A549 (cell line): ENCODE data around the gene ADGRG1.

ENCODE experiments used
- CBX2 ChIP-seq: fragments of 200-600 bp; sonication (generic); IDR thresholded peaks from 2 replicates; pipeline ENCODE4 v1.6.1; 2016; ENCODE audit warnings: low read depth, mild to moderate bottlenecking, borderline replicate concordance
- CBX8 ChIP-seq: fragments of 200-600 bp; sonication (generic); IDR thresholded peaks from 2 replicates; pipeline ENCODE4 v1.6.1; 2016
- CTCF ChIP-seq: fragments of >200 bp; sonication (Bioruptor Twin); formaldehyde crosslinking; IDR thresholded peaks from 3 replicates; pipeline ENCODE4 v1.5.1; 2016
- EP300 ChIP-seq, 2 experiments: fragments of >200 bp; sonication (Bioruptor Twin); formaldehyde crosslinking; IDR thresholded peaks; 2 replicates in 1 of 2; 3 replicates in 1 of 2; pipeline ENCODE4 v1.6.1; 2016 to 2017
- HOXA7 ChIP-seq: fragments of 250-450 bp; sonication (Bioruptor Pico); IDR thresholded peaks from 2 replicates; pipeline ENCODE4 v1.5.0; 2020; ENCODE audit warnings: mild to moderate bottlenecking, moderate library complexity
- JUN ChIP-seq, 2 experiments: fragments of >200 bp; sonication (Bioruptor Twin); formaldehyde crosslinking; IDR thresholded peaks; 2 replicates in 1 of 2; 3 replicates in 1 of 2; pipeline ENCODE4 v1.6.1; 2016 to 2017
- MYC ChIP-seq: IDR thresholded peaks from 2 replicates; pipeline ENCODE4 v1.6.1; 2012; ENCODE audit warnings: mild to moderate bottlenecking, inconsistent platforms, low read length, improper control_type of control experiment, borderline replicate concordance
- POLR2A ChIP-seq: IDR thresholded peaks from 2 replicates; pipeline ENCODE4 v1.6.1; 2012; ENCODE audit warnings: mild to moderate bottlenecking, low read length
- RCOR1 ChIP-seq: fragments of 150-350 bp; IDR thresholded peaks from 2 replicates; pipeline ENCODE4 v1.6.1; 2014; ENCODE audit warnings: antibody characterized with exemption, low read length, low read depth
- TP53 ChIP-seq: fragments of 250-450 bp; sonication (Bioruptor Pico); IDR thresholded peaks from 2 replicates; pipeline ENCODE4 v1.5.0; 2021; ENCODE audit warnings: mild to moderate bottlenecking, moderate library complexity
- ZSCAN20 ChIP-seq: fragments of 250-450 bp; sonication (Bioruptor Pico); IDR thresholded peaks from 2 replicates; pipeline ENCODE4 v1.8.0; 2022; ENCODE audit warnings: mild to moderate bottlenecking, moderate library complexity
- TF ChIP-seq, protein P1 (sequence below): fragments of 450-650 bp; IDR thresholded peaks from 2 replicates; pipeline ENCODE4 v1.6.1; 2014; ENCODE audit warnings: antibody characterized with exemption
- TF ChIP-seq, protein P2 (sequence below): fragments of >200 bp; sonication (Bioruptor Twin); formaldehyde crosslinking; IDR thresholded peaks from 3 replicates; pipeline ENCODE4 v1.6.1; 2016

DNA sequence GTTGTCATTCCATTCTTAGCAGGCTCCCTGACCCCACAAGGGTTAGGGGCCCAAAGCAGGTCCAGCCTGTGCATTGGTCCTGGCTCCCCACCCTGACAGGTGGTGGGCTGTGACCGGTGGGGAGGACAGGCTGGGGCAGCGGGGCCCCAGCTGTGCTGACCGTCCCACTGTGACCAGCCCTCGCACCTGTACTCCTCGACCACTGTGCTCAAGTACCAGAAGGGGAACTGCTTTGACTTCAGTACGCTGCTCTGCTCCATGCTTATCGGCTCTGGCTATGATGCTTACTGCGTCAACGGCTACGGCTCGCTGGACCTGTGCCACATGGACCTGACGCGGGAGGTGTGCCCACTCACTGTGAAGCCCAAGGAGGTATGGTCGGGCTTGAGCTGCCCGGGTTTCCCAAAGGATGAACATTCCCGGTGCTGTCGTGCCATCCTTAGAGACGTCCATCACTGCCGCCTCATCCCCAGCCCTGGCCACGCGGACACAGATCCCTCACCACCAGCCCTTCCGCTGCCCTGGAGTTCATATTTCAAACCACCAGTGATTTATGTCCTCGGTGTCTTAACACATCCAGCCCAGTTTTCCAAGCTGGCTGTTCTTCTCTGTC is 73.4 kb downstream of the ADGRG1 start:
- TF ChIP-seq, protein P1, sequence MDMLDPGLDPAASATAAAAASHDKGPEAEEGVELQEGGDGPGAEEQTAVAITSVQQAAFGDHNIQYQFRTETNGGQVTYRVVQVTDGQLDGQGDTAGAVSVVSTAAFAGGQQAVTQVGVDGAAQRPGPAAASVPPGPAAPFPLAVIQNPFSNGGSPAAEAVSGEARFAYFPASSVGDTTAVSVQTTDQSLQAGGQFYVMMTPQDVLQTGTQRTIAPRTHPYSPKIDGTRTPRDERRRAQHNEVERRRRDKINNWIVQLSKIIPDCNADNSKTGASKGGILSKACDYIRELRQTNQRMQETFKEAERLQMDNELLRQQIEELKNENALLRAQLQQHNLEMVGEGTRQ, result no peak
- TF ChIP-seq ZSCAN20, result no peak
- TF ChIP-seq CTCF, result no peak
- TF ChIP-seq RCOR1, result no peak
- TF ChIP-seq CBX2, result no peak
- TF ChIP-seq TP53 (CRISPR knock-in tag), result no peak
- TF ChIP-seq EP300 (IDR thresholded peaks at IDR 0.05), result no peak
- no peak for TF ChIP-seq POLR2A
- no peak for TF ChIP-seq JUN (IDR thresholded peaks at IDR 0.05)
- TF ChIP-seq MYC, result no peak
- no peak for TF ChIP-seq HOXA7
- no peak for TF ChIP-seq CBX8
- TF ChIP-seq, protein P2, sequence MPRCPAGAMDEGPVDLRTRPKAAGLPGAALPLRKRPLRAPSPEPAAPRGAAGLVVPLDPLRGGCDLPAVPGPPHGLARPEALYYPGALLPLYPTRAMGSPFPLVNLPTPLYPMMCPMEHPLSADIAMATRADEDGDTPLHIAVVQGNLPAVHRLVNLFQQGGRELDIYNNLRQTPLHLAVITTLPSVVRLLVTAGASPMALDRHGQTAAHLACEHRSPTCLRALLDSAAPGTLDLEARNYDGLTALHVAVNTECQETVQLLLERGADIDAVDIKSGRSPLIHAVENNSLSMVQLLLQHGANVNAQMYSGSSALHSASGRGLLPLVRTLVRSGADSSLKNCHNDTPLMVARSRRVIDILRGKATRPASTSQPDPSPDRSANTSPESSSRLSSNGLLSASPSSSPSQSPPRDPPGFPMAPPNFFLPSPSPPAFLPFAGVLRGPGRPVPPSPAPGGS, result no peak
